Body of pancreas (tissue), 4 donors: ENCODE measurements around the gene PCDHB3. TPM values are rescaled to one million over a fixed set of nuclear protein-coding genes. Genes with fewer than 3 reads are reported as not detected.
"Not testable (repeated sequence)": the region's sequence is repeated elsewhere in the genome, so short reads cannot be mapped to it uniquely, and the experiment has no call there.

Source experiments
- ATAC-seq: fragments of 150-250 bp; one replicate; pipeline ENCODE4 v1.9.1; 2016
- DNase-seq, 4 donors: peaks; one replicate each; pipeline ENCODE4 v3.0.0-alpha.2; 2019
- H3K27ac ChIP-seq, 4 donors: fragments of 200-600 bp; sonication (generic); 1 replicate in 3 of 4; 2 replicates in 1 of 4; pipeline versions ENCODE4 v1.5.1 to v1.6.1; 2016 to 2019; ENCODE audit warnings: mild to moderate bottlenecking in 1 of 4, mixed read lengths in 1 of 4, moderate library complexity in 1 of 4
- H3K27me3 ChIP-seq, 2 donors: fragments of 200-600 bp; sonication (generic); one replicate each; pipeline ENCODE4 v1.6.0; 2016; ENCODE audit warnings: mild to moderate bottlenecking in 1 of 2
- H3K36me3 ChIP-seq, 2 donors: fragments of 200-600 bp; sonication (generic); replicated peaks in 1 of 2; 2 replicates each; pipeline ENCODE4 v1.5.1; 2016; ENCODE audit warnings: low read depth in 2 of 2; ENCODE audit not compliant: insufficient read depth in 1 of 2
- H3K4me1 ChIP-seq: fragments of 200-600 bp; sonication (generic); one replicate; pipeline ENCODE4 v1.6.0; 2016
- H3K4me3 ChIP-seq, 2 donors: fragments of 200-600 bp; sonication (generic); 1 replicate in 1 of 2; 2 replicates in 1 of 2; pipeline ENCODE4 v1.5.1; 2016 to 2019
- H3K9me3 ChIP-seq, 3 donors: fragments of 200-600 bp; sonication (generic); 1 replicate in 2 of 3; 2 replicates in 1 of 3; pipeline ENCODE4 v1.5.1; 2016
- CTCF ChIP-seq, 7 experiments: fragments of 450-650 bp in 4 of 7; fragments of 200-600 bp in 3 of 7; sonication (generic) in 3 of 7; IDR thresholded peaks; one replicate each; pipeline ENCODE4 v1.5.1; 2016 to 2019; ENCODE audit warnings: antibody characterized with exemption in 7 of 7
- POLR2A ChIP-seq, 3 donors: fragments of 450-650 bp; IDR thresholded peaks; one replicate each; pipeline ENCODE4 v1.6.1; 2016; ENCODE audit warnings: antibody characterized with exemption in 3 of 3, mild to moderate bottlenecking in 2 of 3
- WGBS, 2 donors: methylation state at CpG; one replicate each; pipeline ENCODE4 v1.1.5; 2017; 5-methylcytosine and 5-hydroxymethylcytosine counted together
- intact Hi-C: fragments of 100-400 bp; cut with DNase I; formaldehyde crosslinking; loops from one replicate; pipeline ENCODE4 v1.15.1; 2023
- total RNA-seq, 2 donors: library from RNA; depleted of rRNA; stranded (reverse); fragments of >200 nt; gene quantifications; one replicate each; pipeline ENCODE4 v1.1.0, GENCODE V29; 2016

Gene PCDHB3
- total RNA-seq, 2 donors from 2014 or later = 1.3 to 1.8 TPM

GRCh38 chr5:141149812-141150211 is 49.5 kb downstream of the PCDHB3 start, which contains the start of gene PCDHB6:
Gene PCDHB6 (plus strand): TSS chr5:141150057. CDS start chr5:141150258, 201 bp downstream.
- no peaks in the 10 kb centered on the region for H3K36me3 ChIP-seq
- no peaks in the 10 kb centered on the region for H3K4me1 ChIP-seq
- ATAC-seq (no peak), DNase-seq (no peak)
- TF ChIP-seq CTCF (IDR thresholded peaks at IDR 0.05) (no peak), POLR2A (IDR thresholded peaks at IDR 0.05) (no peak)
- H3K27me3 ChIP-seq = no peaks in the 10 kb centered on the region
- peaks cover 0 to 30% (median 4%) of the 10 kb centered on the region in 3 donors for H3K9me3 ChIP-seq
- H3K27ac ChIP-seq = no peak within 1 kb of the TSS
- intact Hi-C loops = no loop called here
- WGBS, 2 donors = 7 to 21% methylated on average over 18 of the region's 18 CpGs
- no peak within 1 kb of the TSS for H3K4me3 ChIP-seq

GRCh38 chr5:141150224-141150992 is 50.1 kb downstream of the PCDHB3 start:
- no peak overlapping the region for H3K4me3 ChIP-seq
- ATAC-seq (no peak), DNase-seq (no peak)
- H3K36me3 ChIP-seq = no peaks in the 10 kb centered on the region
- intact Hi-C loops = no loop called here
- H3K27me3 ChIP-seq = no peaks in the 10 kb centered on the region
- peaks cover 0 to 30% (median 4%) of the 10 kb centered on the region in 3 donors for H3K9me3 ChIP-seq
- 24 to 50% methylated on average over 16 to 33 of the region's 33 CpGs for WGBS, 2 donors
- TF ChIP-seq POLR2A (IDR thresholded peaks at IDR 0.05) (no peak), CTCF (IDR thresholded peaks at IDR 0.05) (no peak)
- no peak overlapping the region for H3K27ac ChIP-seq
- no peaks in the 10 kb centered on the region for H3K4me1 ChIP-seq

- H3K9me3 ChIP-seq = peaks cover 0 to 31% (median 4%) of the 10 kb centered on the region in 3 donors
- H3K4me3 ChIP-seq = no peak overlapping the region
- intact Hi-C loops = no loop called here
- 22 to 47% methylated on average over 13 of the region's 13 CpGs for WGBS, 2 donors
- H3K27me3 ChIP-seq = no peaks in the 10 kb centered on the region
- ATAC-seq (no peak), DNase-seq (no peak)
- no peaks in the 10 kb centered on the region for H3K4me1 ChIP-seq
- TF ChIP-seq CTCF (IDR thresholded peaks at IDR 0.05) = no peak
- TF ChIP-seq POLR2A (IDR thresholded peaks at IDR 0.05) = no peak
- no peaks in the 10 kb centered on the region for H3K36me3 ChIP-seq
- no peak overlapping the region for H3K27ac ChIP-seq
Observed at GRCh38 chr5:141150993-141151325, 50.7 kb downstream of the PCDHB3 start.

GRCh38 chr5:141151632-141152031 is 51.4 kb downstream of the PCDHB3 start:
- ATAC-seq, DNase-seq, intact Hi-C loops, H3K36me3 ChIP-seq, H3K27me3 ChIP-seq, H3K27ac ChIP-seq, H3K4me1 ChIP-seq, H3K4me3 ChIP-seq: not testable (repeated sequence)
- WGBS, 2 donors = 18 to 39% methylated on average over 22 to 36 of the region's 41 CpGs
- H3K9me3 ChIP-seq = peaks cover 0 to 38% (median 2%) of the 10 kb centered on the region in 3 donors

- H3K4me1 ChIP-seq, H3K27me3 ChIP-seq, ATAC-seq, H3K36me3 ChIP-seq, H3K27ac ChIP-seq, H3K4me3 ChIP-seq, DNase-seq, intact Hi-C loops: not testable (repeated sequence)
- H3K9me3 ChIP-seq = peaks cover 0 to 42% (median 2%) of the 10 kb centered on the region in 3 donors
- 17 to 27% methylated on average over 3 to 36 of the region's 36 CpGs for WGBS, 2 donors
Observed at GRCh38 chr5:141152096-141152495, 51.8 kb downstream of the PCDHB3 start.

Other genes with a start within 250 kb of the PCDHB3 start
- 1 to 10 TPM; 3.1 to 6.6 TPM for gene PCDHA10, start 244.6 kb upstream of the PCDHB3 start, total RNA-seq
- gene PCDHA11, start 231.5 kb upstream of the PCDHB3 start, total RNA-seq = 1 to 10 TPM; 3.6 to 4.9 TPM
- gene PCDHA12, start 225.2 kb upstream of the PCDHB3 start, total RNA-seq = 1 to 10 TPM; 3.6 to 3.9 TPM
- gene PCDHA13, start 218.3 kb upstream of the PCDHB3 start, total RNA-seq = 1 to 10 TPM; 2.3 to 7.6 TPM
- gene PCDHAC1, start 174.2 kb upstream of the PCDHB3 start, total RNA-seq = 1 to 10 TPM; 1.8 to 4.0 TPM
- gene PCDHAC2, start 134.0 kb upstream of the PCDHB3 start, total RNA-seq = 1 to 10 TPM; 1.6 to 2.3 TPM
- under 1 TPM; 0.26 to 0.66 TPM for gene PCDHB1, start 49.1 kb upstream of the PCDHB3 start, total RNA-seq
- gene PCDHB2, start 5.9 kb upstream of the PCDHB3 start, total RNA-seq = 1 to 10 TPM; 1.8 to 2.0 TPM
- 1 to 10 TPM; 1.6 to 3.3 TPM for gene PCDHB4, start 21.3 kb downstream of the PCDHB3 start, total RNA-seq
- gene PCDHB5, start 34.7 kb downstream of the PCDHB3 start, total RNA-seq = 10 to 100 TPM in 1 of 2 donors, 1 to 10 TPM in 1; 4.3 to 10.6 TPM
- 1 to 10 TPM in 1 of 2 donors, under 1 TPM in 1; 0.33 to 1.0 TPM for gene PCDHB6, start 49.6 kb downstream of the PCDHB3 start, total RNA-seq
- under 1 TPM in 1 of 2 donors, not detected in 1; 0.52 TPM for gene PCDHB7, start 72.2 kb downstream of the PCDHB3 start, total RNA-seq
- gene PCDHB8, start 77.3 kb downstream of the PCDHB3 start, total RNA-seq = under 1 TPM; 0.33 to 0.52 TPM
- 1 to 10 TPM; 2.1 to 4.6 TPM for gene PCDHB16, start 81.9 kb downstream of the PCDHB3 start, total RNA-seq
- gene PCDHB9, start 86.7 kb downstream of the PCDHB3 start, total RNA-seq = 10 to 100 TPM in 1 of 2 donors, under 1 TPM in 1; 0.78 to 19.8 TPM
- gene PCDHB10, start 91.9 kb downstream of the PCDHB3 start, total RNA-seq = 1 to 10 TPM; 1.3 to 2.3 TPM
- gene PCDHB11, start 99.2 kb downstream of the PCDHB3 start, total RNA-seq = 1 to 10 TPM; 4.4 to 4.9 TPM
- 1 to 10 TPM; 2.0 to 3.4 TPM for gene PCDHB12, start 108.2 kb downstream of the PCDHB3 start, total RNA-seq
- 1 to 10 TPM; 6.5 to 7.6 TPM for gene PCDHB13, start 113.4 kb downstream of the PCDHB3 start, total RNA-seq
- 1 to 10 TPM; 3.4 to 7.3 TPM for gene PCDHB14, start 122.9 kb downstream of the PCDHB3 start, total RNA-seq
- 1 to 10 TPM; 3.1 to 3.6 TPM for gene PCDHB15, start 144.9 kb downstream of the PCDHB3 start, total RNA-seq
- gene SLC25A2, start 203.6 kb downstream of the PCDHB3 start, total RNA-seq = not detected
- 10 to 100 TPM; 28.7 to 32.2 TPM for gene TAF7, start 220.3 kb downstream of the PCDHB3 start, total RNA-seq
- gene PCDHGA1, start 230.0 kb downstream of the PCDHB3 start, total RNA-seq = under 1 TPM; 0.33 to 0.78 TPM
- gene PCDHGA2, start 238.3 kb downstream of the PCDHB3 start, total RNA-seq = 1 to 10 TPM; 2.0 to 2.9 TPM
- gene PCDHGA3, start 243.4 kb downstream of the PCDHB3 start, total RNA-seq = 10 to 100 TPM in 1 of 2 donors, 1 to 10 TPM in 1; 4.2 to 11.2 TPM
- gene PCDHGB1, start 249.6 kb downstream of the PCDHB3 start, total RNA-seq = 1 to 10 TPM; 3.9 to 6.9 TPM